ENCODE measurements around the gene WNT8B.

- TF ChIP-seq CTCF (IDR thresholded peaks at IDR 0.05; ENCODE audit: insufficient read depth, low read length, poor library complexity, severe bottlenecking) (no peak), EZH2phosphoT487 (conservative IDR thresholded peaks at IDR 0.05; ENCODE audit: low read length) (no peak)
Observed at GRCh38 chr10:100487529-100487928, 24.7 kb downstream of the WNT8B start.

Measured in SU-DHL-6 (cell line).